HG03521 (cell line): ENCODE results near the gene RAB42.
"Not testable (repeated sequence)": the region's sequence is repeated elsewhere in the genome, so short reads cannot be mapped to it uniquely, and the experiment has no call there.

Source experiments
- ATAC-seq: cut with Tn5 transposase; IDR thresholded peaks from one replicate; pipeline ENCODE4 v1.9.1; 2021; ENCODE audit warnings: mild to moderate bottlenecking, moderate library complexity; ENCODE audit not compliant: unreplicated experiment

RAB42 gene, protein sequence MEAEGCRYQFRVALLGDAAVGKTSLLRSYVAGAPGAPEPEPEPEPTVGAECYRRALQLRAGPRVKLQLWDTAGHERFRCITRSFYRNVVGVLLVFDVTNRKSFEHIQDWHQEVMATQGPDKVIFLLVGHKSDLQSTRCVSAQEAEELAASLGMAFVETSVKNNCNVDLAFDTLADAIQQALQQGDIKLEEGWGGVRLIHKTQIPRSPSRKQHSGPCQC

DNA sequence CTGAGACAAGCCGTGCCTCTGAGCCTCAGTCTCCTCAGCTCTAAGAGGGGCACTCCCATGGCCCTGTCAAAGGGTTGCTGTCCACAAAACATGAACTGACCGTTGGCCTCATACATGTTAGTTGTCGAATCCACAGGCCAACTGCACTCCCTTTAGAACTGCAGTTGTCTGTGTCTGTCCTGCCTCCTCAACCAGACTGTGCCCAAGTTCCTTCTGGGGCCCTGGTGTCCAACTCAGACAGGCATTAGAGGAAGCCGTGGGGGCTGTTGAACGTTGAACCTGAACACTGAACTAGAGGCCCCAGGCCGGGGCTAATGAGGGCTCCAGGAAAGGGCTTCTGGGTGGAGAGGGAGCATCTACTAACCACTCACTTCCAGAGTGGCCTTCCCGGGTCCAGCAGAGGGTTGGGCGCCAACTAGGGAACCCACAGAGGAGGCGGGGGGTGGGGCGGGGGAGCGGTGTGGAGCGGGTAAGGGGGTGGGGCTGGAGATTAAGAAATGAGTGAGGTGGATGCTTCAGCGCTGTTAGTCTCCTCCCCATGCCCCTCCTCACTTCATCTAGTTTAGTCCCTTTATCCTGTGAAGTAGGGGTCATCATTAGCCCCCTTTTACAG is at the start of gene RAB42:
Gene RAB42, plus strand, starts transcription at position 558 of the 613 bp plus-strand sequence. CDS start 247 bp downstream, outside the sequence.
- ATAC-seq = no peak

DNA sequence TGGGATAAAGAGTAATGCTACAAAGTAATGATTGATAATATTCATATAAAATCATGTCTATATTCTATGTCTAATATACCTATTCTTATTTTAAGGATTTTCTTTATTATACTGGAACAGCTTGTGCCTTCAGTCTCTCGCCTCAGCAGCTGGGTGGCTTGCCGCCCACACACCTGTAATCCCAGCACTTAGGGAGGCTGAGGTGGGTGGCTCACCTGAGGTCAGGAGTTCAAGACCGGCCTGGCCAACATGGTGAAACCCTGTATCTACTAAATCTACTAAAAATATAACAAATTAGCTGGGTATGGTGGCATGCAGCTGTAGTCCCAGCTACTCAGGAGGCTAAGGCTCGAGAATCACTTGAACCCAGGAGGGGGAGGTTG is 46.8 kb upstream of the RAB42 start:
- no peak for ATAC-seq

DNA sequence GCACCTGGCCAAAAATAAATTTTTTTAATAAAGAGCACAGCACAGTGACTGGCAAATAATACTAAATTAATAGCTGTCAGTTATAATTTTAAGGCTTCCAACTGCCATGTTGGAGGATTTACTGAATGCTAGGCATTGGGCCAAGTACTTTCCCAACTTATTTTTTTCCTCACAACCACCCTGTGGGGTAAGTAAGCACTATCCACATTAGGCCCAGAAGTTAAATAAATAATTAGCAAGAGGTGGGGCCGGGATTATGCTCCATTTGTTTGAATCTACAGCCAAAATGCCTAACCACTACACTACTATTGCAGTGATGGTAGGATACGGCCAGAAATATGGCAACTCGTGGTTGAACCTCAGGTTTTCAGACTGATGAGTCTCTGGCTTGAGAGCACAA is 43.7 kb upstream of the RAB42 start:
- no peak for ATAC-seq

DNA sequence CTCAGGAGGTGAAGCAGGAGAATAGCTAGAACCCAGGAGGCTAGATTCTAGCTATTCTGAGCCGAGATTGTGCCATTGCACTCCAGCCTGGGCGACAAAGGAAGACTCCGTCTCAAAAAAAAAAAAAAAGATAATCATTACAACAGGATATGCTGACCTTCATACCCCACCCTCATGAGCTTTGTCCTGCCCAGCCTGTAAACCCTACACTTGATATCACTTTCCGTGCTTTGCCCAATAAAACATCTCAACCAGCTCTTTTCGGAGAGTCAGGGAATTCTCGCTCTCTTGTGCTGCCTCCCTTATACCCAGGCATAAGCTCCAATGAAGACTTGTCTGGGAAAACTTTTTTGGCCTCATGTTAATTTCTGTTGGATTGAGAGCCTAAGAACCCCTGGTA is 40.7 kb upstream of the RAB42 start:
- ATAC-seq = no peak

DNA sequence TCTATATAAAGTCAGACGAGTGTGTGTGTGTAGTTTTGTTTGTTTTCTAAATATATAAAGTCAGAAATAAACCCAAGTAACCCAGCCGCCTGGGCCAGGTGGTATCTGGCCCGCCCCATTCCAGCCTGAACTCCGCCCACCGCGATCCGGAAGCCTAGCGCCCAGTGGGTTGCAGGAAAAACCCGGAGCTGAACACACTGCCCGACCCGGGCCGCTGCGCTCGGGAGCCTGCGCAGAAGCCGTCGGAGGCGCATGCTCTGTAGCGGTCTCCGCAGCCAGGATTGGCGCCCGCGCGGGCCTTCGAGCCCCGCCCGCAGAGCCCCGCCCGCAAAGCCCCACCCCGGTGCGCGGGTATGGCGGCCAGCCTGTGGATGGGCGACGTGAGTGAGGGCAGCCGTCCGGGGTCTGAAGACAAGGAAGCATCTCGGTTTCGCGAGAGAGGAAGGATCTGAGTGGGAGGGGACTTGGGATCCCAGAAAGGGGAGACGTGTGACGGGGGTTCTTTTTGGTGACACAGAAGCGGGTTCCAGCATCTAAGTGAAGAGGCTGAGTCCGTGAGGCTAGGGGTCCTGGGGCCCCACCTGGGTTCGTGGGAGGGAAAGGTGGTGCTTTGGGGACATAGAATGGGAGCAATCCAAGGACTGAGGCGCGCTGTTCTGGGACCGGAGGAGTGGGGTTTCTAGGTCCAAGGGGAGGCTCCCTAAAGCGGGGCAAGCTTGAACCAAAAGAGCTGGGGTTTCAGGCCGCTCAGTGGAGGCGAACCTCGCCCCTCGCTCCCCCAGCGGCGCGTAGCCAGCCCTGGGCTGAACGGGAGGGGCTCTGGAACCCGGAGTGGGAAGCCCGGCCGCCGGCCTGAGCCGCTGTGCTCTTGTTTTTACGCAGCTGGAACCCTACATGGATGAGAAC is 39.1 kb upstream of the RAB42 start, which contains the start of gene TRNAU1AP:
Gene TRNAU1AP, plus strand, starts transcription at position 328 of the 906 bp plus-strand sequence. Its CDS starts 26 bp downstream, at position 354.
- peak; percentile 89 for ATAC-seq

DNA sequence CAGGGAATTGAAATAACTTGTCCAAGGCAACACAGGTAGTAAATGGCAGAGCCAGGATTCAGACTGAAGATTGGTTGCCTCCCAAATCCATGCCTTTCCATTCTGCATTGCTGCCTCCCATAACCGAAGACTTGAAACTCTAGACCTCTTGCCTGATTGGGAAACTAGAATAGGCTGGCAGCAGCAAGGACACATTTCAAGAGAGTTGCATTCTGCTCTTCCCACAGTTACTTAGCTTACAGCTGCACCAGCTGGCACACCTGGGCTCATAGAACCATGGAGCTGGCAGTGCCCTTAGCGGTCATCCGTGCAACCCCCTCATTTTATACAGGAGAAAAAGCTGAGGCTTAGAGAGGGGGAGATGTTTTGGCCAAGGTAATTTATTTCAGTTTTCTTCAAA is 31.2 kb upstream of the RAB42 start:
- ATAC-seq = no peak

DNA sequence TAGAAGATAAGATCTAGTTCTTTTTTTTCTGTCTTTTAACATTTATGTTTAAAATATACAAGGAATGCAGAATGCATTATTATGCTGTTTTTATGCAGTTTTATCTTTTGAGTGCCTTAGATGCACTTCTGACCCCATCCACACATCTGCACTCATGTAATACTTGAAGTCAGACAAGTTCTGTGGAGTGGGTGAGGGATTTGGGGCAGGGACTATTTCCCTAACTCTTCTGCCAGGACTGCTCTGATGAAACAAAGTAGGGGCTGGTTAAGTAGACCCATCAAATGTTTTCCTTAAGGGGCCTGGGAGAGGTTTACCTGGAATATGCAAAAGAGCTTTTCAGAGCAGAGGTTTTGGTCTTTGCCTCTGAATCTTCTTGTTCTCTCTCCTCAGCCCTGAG is 27.8 kb upstream of the RAB42 start:
- no peak for ATAC-seq

DNA sequence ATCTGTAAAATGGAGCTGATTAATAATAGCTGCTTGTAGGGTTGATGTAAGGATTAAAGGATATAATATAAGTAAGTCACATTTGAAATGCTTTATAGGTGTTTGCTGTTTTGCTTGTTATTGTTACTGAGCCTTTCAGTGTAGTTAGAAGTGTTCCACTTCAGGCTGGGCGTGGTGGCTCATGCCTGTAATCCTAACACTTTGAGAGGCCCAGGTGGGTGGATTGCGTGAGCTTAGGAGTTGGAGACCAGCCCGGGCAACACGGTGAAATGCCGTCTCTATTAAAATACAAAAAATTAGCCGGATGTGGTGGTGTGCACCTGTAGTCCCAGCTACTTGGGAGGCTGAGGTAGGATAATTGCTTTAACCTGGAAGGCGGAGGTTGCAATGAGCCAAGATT is 27.0 kb upstream of the RAB42 start:
- no peak for ATAC-seq

DNA sequence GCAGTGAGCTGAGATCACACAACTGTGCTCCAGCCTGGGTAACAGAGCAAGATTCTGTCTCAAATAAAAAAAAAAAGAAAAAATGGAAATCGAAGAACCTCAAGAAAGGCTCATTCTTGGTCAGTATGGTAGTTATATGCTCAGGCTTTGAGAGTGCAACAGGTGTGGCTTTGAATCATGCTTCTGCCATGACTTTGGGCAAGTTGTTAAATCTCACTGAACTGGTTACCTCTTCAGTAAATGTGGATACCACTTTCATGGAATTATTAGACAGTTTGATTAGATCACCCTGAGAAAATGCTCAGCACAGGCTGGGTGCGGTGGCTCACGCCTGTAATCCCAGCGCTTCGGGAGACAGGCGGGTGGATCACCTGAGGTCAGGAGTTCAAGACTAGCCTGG is 26.3 kb upstream of the RAB42 start:
- no peak for ATAC-seq

DNA sequence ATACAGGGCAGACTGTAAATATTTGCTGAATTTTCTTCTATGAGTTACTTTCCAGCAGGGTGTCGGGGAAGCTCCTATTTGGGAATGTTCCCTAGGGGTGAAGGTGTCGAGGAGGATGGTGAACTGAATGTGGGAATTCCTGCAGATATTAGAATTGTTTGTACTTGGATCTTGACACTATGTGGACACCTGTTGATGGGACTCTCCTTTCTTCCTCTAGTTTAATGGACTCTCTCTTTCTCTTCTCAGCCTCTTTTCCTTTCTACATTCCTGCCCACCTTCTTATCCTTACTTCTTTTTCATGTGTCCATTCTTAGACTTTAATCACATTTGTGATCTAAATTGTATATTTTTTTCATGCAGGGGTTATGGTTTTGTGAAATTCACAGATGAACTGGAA is 25.1 kb upstream of the RAB42 start:
- ATAC-seq = no peak

DNA sequence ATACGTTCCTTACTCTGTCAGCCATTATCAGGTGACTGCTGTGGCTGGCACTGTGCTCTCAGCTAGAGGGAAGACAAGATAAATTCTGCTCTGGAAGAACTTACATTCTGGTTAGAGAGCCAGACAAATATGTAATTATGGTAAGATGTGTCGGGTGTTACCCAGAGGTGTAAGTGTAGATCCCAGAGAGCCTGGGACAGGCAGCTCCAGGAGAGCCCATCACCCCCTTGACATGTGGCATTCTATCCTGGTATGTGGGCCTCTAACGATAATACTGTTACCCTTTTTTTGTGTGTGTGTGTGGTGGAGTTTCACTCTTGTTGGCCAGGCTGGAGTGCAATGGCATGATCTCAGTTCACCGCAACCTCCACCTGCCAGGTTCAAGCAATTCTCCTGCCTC is 20.2 kb upstream of the RAB42 start:
- ATAC-seq = no peak

DNA sequence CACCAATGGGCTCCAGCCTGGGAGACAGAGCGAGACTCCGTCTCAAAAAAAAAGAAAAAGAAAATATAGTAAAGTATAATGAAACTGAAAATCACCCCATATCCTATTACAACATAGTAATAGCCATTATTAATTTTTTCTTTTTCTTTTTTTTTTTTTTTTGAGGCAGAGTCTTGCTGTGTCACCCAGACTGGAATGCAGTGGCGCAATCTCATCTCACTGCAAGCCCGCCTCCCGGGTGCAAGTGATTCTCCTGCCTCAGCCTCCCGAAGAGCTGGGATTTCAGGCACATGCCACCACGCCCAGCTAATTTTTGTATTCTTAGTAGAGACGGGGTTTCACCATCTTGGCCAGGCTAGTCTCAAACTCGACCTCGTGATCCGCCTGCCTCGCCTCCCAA is 19.2 kb upstream of the RAB42 start:
- ATAC-seq = not testable (repeated sequence)

DNA sequence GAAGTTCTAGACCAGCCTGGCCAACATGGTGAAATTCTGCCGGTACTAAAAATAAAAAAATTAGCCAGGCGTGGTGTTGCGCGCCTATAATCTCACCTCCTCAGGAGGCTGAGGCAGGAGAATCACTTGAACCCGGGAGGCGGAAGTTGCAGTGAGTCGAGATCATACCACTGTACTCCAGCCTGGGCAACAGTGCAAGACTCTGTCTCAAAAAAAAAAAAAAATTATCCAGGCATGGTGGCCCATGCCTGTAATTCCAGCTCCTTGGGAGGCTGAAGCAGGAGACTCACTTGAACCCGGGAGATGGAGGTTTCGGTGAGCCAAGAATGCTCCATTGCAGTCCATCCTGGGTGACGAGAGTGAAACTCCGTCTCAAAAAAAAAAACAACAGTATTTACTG is 18.5 kb upstream of the RAB42 start:
- no peak for ATAC-seq

DNA sequence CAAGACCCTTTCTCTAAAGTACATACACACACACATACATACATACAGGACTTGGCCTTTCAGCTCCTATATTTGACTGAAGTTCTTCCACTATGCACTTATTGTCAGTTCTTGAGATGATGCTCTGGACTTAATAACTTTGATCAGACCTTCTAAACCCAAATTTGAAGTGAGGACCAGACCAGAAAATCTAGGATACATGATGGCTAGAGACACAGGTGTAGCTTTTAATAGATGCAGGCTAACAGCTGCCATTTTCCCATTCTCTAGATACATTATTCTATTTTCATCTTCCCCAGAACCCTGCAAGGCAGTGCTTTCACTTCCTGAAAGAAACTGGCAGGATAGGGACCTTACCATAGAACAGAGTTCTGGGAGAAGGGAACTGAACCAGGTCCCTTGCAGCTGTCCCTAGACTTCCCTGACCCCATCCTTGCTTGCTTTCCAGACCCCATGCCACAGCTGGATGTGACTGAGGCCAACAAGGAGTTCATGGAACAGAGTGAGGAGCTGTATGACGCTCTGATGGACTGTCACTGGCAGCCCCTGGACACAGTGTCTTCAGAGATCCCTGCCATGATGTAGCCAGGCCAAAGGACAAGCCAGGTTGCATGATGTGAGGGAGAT is 14.9 kb upstream of the RAB42 start:
- no peak for ATAC-seq

DNA sequence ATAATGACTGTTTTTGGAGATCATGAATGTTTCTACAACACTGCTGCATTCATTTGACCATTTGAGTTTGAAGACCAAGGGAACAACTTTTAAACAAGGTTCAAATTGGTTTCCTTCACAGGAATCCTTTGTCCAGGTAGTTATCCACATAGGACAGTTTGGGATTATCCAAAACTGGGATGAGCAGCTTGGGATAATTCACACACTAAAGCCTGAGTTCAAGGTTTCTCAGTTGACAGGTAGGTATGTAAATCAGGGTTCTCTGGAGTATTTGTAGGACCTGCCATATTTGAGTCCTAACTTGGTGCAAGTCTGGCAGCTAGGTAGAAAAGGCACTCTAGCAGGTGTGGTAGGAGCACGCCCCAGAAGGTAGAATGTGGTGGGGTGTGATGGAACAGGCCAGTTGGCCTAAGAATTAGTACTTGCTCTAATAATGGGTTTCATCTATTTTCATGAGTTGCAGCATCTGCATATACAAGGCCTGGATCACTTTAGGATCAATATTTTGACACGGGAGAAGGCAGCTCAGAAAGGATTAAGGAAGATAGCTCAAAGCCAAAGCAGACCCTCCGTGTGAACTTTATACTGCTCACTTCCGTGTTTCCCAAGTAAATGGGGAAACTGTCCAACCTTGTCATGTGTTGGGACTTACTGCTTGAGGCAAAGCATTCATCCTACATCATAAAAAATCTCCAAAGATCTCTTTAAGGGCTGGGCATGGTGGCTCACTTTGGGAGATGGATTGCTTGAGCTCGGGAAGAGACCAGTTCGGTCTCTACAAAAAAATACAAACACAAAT is 14.1 kb upstream of the RAB42 start:
- no peak for ATAC-seq

DNA sequence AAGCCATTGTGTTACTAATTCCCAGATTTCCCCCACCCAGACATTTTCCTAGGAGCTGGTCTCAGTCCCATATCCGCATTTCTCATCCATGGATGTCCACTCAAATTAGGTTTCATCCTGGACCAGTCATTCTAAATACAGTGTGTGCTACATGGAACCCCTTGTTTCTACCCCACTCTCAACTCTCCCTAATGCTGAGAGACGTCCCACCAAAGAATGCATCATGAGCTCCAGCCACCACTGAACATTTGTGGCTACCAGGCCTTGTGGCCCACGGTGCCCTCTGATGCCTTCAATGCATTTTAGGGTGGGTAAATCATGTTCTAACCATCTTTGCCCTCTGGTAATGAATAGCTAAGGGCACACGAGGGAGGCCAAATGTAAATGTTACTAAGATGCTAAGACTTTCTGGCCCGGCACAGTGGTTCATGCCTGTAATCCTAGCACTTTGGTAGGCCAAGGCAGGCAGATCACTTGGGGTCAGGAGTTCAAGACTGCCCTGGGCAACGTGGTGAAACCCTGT is 13.3 kb upstream of the RAB42 start:
- no peak for ATAC-seq

DNA sequence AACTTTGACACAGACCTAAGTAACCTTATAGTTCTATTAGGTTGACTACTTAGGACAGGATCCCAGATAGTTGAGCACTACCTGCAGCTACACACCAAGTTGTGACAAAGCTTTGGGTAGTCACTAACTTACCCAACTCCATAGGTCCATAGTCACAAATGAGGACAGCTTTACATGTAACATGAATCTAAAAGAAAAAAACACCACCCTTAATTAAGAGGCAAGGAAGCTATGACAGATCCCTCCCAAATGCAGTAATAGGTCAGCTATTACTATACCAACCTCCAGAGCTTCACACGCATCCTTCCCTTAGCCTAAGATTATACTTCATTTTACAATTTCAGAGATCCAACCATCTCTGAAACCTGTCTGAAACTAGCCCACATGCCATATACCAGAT is 12.7 kb upstream of the RAB42 start:
- no peak for ATAC-seq

DNA sequence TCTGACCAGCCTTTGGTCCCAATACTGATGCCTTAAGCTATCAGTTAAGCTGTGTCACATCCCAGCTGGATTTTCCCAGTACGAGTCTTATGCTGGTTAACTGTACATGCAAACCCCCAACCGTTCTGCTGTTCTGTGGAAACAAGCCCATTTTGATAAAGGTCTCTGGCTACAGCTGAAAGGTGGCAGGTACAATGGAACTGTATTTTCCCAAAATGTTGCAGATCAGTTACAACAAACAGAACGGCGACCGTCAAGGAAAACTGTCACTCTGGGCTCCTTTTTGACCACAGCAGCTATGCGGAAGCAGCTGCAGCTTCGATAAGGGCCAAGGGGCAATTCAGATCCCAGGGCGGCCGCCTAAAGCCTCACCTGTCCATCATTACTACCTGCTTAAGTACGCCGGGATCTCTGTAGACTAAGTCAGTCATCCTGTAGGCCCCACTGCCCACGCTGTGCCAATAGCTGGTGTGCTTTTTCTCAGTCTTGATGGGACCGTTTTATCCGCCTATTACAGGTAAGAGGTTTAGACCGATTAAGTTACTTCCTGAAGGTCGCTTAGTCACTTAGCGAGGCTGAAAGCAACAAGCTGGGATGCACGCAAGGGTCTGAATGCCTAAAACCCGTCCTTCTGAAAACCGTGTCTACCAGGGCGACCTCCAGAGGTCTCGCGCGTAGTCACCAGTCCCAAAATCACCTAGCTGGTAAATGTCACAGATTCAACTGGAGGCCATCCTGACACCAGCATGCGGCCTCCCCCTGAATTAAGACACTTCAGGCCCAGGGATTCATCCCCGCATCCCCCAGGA is 11.1 kb upstream of the RAB42 start:
- ATAC-seq = peak; percentile 8

DNA sequence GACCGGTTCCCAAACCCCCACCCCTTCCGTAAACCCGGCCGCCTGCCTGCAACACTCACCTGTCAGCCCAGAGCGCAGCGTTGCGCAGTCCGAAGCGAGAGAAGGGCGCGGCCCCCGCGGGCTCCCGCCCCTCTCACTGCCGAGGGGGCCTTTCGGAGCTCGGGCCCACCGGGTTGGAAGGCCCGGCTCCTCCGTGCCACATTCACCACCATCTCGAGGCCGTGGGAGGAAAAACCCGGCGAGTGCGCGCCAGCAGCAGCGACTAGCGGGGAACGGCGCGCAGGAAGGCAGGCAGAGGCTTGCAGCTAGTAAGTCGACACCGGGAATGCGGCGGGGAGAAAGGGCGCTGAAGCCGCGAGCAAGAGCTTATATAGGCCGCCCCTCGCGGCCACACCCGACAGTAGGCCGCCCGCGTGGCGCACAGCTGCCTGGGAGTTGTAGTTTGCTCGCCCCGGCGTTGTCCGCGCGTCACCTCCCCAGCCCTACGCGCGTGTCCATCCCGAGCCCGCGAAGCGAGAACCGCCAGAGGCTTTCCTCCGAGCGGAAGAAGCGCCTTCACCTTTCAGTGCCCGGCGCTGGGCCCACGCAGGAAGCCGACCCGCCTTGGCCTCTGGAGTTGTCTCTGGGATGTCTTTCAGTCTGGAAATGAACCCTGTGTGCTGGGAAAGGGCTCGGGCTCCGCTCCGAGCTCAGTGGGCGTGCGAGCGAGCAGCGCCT is 10.4 kb upstream of the RAB42 start:
- ATAC-seq = peak; percentile 76
